HG02884 (cell line): ENCODE results near the gene FOXO6.
"Not testable (repeated sequence)": the region's sequence is repeated elsewhere in the genome, so short reads cannot be mapped to it uniquely, and the experiment has no call there.

Experiments
- ATAC-seq: cut with Tn5 transposase; IDR thresholded peaks from one replicate; pipeline ENCODE4 v1.9.1; 2021; ENCODE audit warnings: mild to moderate bottlenecking, moderate library complexity; ENCODE audit not compliant: unreplicated experiment

The FOXO6 gene

DNA sequence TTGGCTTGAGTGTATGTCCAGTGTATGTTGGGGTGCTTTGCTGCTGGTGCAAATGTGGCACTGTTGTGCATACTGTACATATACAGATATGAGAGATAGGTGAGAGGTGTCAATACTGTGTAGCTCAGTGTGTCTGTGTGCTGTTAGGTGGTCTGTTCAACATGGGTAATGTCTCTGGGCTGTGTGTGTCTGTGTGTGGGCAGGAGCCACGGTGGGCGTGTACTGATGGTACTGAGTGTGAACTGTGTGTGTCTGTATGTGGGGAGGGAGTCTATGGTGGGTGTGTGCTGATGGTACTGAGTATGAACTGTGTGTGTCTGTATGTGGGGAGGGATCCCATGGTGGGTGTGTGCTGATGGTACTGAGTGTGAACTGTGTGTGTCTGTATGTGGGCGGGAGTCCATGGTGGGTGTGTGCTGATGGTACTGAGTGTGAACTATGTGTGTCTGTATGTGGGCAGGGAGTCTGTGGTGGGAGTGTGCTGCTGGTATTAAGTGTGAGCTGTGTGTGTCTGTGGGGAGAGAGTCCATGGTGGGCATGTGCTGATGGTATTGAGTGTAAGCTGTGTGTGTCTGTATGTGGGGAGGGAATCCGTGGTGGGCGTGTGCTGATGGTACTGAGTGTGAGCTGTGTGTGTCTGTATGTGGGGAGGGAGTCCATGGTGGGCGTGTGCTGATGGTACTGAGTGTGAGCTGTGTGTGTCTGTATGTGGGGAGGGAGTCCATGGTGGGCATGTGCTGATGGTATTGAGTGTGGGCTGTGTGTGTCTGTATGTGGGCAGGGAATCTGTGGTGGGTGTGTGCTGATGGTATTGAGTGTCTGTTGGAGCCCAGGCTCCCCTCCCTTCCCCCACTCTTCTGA lies 32.2 kb upstream of the FOXO6 start:
- ATAC-seq = no peak

DNA sequence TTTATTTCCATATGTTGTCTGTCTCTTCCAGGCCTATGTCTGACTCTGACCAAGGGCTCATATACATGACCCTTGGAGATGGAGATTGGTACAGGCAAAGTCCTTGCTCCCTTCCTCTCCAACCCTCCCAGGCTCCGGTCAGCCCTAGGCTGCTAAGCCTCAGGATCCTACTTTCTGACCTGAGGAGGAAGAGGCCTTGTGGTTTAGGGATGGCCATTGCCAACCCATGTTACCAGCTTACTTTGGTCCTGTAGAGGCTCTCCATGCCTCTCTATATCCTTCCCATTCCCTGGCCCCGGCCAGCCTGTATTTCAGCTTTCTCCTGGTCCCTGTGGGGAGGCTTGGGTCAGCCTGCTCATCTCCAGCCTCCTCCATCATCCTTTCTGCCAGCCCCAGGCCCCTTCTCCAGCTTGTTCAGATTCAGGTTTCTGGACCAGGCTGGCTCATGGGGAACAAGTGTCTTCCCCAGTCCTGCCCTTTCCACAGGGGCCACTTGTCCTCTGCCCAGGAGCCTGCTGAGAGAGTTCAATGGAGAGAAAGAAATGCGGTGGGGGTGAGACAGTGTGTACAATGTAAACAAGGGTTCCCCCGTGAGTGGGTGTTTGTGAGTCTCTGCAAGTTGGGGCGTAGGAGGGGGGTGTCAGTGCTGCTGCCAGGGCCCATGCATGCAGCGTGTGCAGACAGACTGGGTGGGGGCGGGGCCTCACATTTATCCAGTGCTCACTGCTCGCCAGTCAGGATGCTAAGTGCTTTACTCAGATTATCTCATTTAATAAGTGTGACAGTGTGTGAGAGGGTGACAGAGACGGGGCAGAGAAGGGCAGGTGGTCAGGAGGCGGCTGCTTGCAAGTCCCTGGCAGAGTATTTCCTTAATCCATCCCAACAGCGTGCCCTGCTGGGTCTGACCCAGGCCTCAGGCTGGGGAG lies 31.3 kb upstream of the FOXO6 start:
- no peak for ATAC-seq

DNA sequence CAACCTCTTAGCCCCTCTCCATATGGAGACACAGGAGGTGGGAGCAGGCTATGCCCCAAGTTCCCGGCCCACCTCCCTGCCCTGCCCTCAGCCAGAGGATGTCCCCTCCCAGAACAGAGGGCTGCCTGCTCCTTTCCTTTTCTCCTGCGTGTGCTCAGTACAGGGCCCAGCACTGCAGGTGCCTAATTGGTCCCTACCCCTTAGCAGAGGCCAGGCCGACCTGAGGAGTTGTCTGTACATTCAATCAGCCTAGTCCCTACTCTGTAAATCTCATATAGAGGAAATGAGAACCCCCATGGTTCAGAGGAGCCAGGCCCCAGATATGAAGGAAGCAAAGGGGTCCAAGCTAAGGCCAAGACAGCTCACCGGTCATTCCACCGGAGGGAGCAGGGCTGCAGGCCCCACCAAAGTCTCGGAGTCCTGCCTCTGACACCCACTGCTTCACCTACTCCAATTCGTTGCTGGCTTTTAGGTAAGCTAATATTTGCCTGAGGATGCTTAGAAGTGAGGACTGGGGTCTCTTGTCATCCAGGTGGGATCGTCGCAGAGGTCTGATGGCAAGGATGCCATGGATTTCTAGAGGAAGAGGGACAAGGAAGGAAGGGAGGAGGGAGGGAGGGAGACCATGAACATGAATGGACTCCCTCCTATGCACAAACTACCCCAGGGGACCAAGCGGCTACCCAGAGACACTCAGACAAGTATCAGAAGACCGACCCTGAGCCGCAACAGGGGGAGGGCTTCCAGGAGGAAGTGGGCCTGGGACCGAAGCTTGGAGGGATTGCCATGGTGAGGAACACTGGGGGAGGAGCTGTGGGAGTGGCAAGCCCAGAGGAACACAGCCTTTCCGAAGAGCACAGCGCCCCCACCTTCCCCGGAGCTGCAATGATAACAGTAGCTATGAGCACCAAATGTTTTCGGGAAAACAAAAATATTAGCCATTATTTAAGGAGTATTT lies 30.4 kb upstream of the FOXO6 start:
- ATAC-seq = no peak

DNA sequence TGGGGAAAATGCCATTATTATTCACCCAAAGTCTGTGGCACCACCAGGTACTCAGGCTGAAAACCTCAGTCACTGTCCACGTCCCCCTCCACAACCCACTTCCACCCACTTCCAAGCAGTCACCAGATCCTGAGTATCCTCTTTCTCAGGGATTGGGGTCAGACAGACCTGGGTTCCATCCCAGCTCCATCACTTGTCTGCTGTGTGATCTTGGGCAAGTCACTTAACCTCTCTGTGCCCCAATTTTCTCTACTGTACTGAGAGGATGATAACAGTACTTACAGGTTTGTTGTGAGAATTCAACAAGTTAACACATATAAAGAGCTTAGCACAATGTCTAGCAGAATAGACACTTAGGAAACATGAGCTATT lies 29.7 kb upstream of the FOXO6 start:
- no peak for ATAC-seq

DNA sequence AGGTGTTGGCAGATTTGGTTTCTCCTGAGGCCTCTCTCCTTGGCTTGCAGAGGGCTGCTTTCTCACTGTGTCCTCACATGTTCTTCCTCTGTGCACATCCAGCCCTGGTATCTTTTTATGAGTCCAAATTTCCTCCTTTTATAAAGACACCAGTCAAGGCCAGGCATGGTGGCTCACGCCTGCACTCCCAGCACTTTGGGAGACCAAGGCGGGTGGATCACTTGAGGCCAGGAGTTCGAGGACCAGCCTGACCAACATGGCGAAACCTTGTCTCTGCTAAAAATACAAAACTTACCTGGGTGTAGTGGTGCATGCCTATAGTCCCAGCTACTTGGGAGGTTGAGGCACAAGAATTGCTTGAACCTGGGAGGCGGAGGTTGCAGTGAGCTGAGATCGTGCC lies 29.1 kb upstream of the FOXO6 start:
- not testable (repeated sequence) for ATAC-seq

DNA sequence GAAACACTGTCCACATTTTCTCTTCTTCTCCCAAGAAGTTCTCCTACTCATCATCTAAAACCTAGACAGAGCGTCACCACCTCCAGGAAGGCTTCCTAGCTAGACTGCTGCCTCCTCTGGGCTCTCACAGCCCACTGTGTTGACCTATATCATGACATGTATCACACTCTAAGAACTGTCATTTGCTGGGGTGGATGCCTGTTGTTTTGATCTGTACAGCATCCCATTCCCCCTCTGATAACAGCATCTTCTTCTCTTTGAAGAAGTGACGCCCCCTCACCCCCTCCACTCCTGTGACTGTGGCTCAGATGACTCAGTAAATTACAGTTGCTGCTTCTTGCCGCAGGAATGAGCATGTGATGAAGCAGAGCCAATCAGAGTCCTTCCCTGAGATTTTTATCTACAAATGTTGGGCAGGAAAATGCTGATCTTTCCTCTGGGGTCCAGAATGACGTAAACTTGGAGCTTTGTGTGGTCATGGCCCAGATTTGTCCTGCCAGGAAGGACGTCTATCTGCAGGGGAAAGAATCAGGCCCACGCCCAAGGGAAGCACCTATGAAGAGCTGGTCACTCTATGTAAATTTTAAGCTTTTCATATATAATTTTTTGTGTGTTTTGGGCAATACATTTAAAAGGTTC lies 28.0 kb upstream of the FOXO6 start:
- no peak for ATAC-seq

DNA sequence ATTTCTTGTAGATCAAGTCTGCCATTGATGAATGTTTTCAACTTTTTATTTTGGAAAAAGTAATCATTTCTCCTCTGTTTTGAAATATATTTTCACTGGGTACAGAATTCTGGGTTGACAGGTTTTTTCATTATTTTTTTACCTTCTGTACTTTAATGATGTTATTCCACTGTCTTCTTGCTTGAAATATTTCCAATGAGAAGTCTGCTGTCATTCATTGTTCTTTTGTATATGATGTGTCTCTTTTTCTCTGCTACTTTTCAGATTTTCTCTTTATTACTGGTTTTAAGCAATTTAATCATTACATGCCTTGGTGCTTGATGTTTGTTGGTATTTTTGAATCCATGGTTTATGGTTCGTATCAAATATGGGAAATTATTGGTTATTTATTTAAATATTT lies 22.4 kb upstream of the FOXO6 start:
- no peak for ATAC-seq

DNA sequence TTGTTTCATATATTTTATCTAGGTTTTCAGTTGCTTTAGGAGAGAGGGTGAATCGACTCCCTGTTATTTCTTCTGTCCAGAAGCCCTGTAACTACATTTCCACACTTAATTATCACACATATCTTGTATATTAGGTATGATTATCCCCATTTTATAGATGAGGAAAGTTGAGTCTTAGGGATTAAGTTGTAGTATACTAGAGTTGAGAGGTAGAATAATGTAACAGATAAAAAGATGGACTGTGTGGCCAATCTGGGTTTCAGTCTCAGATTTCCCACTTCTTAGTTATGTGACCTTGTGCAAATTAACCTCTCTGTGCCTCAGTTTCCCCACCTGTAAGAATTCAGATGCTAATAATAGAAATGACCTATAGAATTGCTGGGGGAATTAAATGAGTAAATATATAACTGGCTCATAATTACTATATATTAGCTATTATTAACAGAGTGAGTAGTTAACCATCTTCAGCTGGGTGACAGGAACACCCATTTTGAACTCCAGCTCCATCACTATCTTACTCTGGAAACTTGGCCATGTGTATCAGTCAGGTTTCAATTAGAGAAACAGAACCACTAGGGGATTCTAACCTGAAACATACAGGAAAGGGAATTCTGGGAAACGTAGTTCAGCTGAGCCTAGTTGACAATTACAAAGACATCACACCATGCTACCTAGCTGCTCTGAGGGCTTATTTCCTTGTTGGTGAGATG lies 20.4 kb upstream of the FOXO6 start:
- ATAC-seq = no peak

DNA sequence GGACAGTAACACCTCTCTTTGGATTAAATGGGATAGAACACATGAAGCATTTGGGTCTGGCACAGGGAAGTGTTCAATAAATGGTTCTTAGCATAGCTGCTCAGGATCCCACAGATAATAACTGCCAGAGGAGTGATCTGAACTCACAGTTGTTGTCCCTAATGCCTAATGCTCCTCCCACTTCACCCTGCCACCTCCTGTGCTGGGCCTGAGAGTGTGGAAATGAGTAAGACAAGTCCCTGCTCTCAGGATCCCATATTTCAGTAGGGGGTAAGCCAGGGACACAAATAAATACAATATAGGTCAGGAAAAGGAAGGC lies 19.9 kb upstream of the FOXO6 start:
- no peak for ATAC-seq

DNA sequence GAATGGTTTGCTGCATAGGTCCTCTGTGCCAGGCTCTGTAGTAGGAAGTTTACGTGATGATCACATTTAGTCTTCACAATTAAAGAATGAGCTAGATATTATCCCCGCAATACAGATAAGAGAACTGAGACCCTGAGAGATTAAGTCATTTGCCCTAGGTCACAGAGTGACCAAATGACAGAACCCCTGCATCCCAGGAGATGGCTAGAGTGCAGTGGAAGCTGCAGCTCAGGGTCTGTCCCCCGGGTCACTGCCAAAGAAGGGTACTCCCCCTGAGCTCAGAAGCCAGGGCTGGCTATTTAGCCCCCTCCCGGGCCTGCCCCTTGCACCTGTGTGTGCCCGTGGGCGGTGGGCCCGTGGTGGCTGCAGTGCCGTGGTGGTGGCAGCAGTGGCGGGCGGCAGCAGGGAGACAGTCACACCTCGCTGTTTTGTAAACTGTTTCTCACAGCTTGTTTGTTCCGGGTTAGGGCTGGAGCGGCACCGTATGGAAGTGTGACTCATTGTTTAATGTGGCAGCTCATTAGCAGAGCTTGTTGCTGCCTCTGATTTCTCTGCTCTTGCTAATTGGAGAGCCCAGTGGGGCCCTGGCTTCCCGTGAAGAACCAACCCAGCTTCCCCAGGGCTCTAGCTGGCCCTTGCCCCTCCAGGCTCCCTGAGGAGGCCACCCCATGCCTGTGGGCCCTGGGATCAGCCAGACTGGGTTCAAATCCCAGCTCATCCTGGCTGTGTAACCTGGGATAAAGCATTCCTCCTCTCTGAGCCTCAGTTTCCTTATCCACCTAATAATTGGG lies 19.3 kb upstream of the FOXO6 start:
- no peak for ATAC-seq

DNA sequence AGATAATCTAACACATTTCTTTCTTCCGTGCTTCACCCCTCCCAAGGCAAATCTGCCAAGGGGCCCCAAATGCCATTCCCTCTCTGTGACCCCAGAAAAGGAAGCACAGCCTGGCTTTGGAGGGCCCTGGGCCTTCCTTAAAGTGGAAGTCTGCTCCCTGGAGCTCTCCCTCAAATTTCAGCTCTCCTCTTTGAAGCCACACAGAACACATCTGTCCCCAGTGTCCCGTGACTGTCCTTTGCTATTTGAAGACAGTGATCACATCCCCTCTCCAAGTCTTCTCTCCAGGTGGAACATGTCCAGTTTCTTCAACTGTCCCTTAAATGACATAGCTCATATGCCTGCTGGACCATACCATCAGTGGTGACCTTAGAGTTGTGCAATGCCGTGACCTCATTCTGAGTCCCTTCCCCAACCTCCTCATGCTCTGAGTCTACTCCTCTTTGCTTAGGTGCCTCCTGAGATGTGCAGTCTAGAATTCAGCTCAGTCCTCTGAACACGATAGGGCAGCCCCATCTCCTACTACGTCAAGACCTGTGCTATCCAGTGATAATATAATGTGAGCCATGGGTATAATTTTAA lies 18.4 kb upstream of the FOXO6 start:
- no peak for ATAC-seq

DNA sequence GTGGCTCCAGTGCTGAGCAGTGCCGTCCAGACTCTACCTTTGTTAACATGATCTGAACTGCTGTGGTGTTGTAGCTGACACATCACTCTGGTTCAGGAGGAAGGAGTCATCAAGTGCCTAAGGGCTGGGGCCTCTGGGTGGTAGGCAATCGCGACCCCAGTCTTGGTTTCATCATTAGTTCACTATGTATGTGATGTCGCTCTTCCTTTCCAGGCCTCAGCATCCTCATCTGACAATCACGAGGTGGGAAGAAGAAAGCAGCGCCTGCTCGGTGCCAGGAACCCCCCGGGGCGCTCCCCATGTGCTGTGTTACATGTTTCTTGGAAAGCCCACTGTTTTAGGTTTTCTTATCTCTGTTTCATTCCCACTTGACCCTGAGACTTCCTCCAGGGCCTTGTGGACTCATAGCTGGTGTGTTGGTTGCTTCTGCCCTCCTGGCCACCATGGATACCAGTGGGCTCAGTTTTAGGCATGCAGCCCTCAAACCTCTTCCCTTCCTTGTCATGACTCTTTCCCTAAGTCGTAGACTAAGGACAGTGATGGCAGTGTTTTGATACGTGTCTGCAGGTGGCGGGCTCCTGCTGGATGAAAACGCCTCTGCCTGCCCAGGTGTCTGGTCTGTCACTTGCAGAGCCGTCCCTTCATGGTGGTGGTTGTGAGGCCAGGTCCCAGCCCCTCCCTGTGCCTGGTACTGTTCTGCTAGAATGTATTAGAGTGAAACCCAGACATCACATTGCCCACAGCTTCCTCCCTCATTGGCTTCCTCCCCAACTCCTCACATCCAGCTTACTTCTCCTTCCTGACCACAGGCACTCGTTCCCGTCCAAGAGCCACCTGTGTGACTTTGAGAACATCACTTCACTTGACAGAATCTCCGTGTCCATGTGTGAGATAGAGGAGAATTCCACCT lies 17.2 kb upstream of the FOXO6 start:
- no peak for ATAC-seq

DNA sequence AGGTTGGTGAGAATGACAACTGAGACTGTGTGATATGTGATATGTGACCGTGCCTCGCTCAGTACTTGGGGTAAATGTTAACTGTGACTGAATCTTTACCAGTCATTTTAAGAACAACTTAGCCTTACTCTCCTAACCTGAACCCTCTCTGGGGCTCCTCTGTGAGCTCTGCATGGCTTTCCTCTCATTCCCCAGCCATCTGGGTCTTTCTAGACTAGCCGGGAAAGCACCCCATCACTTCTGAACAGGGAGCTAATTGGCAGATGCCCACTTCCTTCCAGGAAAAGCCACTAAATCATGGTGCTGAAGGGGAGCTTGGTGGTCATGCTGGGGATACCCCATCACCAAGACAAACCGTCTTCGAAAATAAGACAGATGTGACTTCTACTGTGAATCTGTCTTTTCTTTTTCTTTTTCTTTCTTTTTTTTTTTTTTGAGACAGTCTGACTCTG lies 16.5 kb upstream of the FOXO6 start:
- no peak for ATAC-seq

DNA sequence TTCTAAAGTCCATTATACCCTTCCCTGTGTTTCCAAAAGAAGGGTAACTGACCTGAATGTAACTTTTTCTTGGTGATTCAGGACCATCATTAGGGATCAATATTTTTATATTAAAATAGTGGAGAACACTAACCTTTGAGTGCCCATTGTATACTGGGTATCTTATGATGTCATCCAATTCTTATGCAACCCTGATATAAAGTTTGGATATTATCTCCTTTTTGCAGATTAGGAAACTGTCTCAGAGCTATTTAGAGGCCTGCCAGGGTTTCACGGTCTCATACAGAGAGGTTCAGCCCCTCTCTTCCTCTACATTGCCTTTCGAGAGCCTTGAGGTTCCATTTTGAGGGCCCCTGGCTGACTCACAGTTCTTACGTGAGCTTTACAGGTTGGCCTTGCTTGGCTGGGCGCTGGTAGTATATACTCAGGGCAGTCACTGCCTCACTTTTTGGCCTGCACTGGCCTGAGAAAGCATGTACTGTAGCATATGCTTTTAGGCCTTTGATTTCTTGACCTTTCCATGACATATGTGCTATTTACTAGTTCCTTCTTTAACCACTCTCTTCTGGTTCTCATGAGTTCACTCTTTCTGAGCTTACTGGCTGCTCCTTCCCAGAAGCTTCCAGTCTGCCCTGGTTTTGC lies 15.7 kb upstream of the FOXO6 start:
- no peak for ATAC-seq

DNA sequence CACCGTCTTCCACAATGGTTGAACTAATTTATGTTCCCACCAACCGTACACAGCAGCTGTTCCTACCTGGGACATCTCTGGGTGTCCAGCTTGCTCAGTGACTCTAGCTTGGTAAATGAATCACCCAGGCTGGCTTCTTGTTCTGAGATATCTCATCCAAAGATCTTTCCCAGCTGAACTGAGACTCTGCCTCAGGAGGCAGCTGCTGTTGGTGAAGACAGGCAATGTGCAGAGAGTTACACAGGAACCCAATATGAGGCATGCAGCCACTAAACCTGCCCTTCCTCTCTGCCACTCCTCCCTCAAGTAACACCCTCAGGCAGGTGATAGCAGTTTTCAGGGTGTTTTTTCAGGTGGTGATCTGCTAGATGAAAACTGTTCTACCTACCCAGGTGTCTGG lies 14.0 kb upstream of the FOXO6 start:
- ATAC-seq = no peak

DNA sequence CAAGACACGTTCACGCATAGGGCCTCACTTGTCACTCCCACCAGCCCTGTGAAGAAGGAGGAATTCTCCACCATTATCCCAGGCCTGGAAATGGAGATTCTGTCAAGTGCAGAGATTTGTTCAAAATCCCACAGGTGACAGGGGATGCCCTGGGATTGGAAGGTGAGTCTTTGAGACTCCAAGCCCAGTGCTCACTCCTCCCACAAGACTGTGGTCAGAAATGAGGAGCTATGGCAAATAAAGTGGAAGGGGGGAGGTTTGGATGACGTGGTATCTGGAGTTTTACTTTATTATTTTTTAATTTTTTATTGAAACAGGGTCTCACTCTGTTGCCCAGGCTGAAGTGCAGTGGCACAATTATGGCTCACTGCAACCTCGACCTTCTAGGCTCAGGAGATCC lies 12.8 kb upstream of the FOXO6 start:
- no peak for ATAC-seq

DNA sequence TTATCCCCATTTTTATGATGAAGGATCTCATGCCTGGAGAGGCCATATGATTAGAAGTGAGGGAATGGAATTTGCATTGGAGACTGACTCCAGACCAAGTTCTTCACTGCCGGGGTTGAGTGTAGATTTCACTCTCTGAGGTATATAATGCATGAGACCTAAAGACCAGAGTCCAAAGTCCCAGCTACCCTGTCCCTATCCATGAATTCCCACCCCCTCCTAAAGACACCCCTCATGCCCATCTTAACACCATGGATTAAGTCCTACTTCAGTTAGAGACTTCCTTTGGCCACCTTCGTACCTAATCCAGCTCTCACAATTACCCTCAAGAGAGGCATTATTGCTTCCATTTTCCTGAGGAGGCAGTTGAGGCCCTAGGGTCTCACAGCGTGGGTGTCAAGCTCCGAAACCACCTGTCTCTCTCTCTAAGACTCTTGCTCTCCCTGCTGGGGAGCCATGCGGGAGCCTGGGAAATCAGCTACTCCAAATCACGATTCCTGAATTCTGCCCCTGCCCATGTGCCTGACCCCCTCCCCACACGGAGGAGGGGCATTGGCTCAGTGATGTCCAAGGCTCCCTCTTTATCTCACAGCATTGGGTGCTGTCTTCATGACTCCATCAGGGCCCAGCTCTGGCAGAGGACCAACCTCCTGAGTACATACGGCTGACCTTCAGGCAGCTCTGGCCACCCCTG lies 11.7 kb upstream of the FOXO6 start:
- ATAC-seq = no peak
